Ectodermal cell (in vitro differentiated cells): ENCODE data around the gene RSRC1.

Source experiments
- H3K27ac ChIP-seq: 2 replicates; pipeline ENCODE4 v1.7.0; 2013; ENCODE audit warnings: mild to moderate bottlenecking, low read depth, low read length; ENCODE audit not compliant: insufficient read depth, poor library complexity, severe bottlenecking
- H3K27me3 ChIP-seq: 2 replicates; pipeline ENCODE4 v1.7.0; 2013; ENCODE audit warnings: mild to moderate bottlenecking, low read length; ENCODE audit not compliant: insufficient read depth, control insufficient read depth, poor library complexity, severe bottlenecking
- H3K36me3 ChIP-seq: one replicate; pipeline ENCODE4 v1.7.0; 2013; ENCODE audit warnings: low read length; ENCODE audit not compliant: control insufficient read depth, insufficient read depth
- H3K4me1 ChIP-seq: one replicate; pipeline ENCODE4 v1.7.0; 2013; ENCODE audit warnings: low read length; ENCODE audit not compliant: control insufficient read depth, insufficient read depth
- H3K4me3 ChIP-seq: 2 replicates; pipeline ENCODE4 v1.7.0; 2013; ENCODE audit warnings: low read depth, low read length, control low read depth; ENCODE audit not compliant: insufficient read depth
- H3K9me3 ChIP-seq: 2 replicates; pipeline ENCODE4 v1.7.0; 2013; ENCODE audit warnings: mild to moderate bottlenecking, low read length, moderate library complexity; ENCODE audit not compliant: control insufficient read depth
- WGBS, 2 experiments: methylation state at CpG; one replicate each; pipeline ENCODE4 v1.1.7; 2013; ENCODE audit warnings: missing lambda C conversion rate in 2 of 2; 5-methylcytosine and 5-hydroxymethylcytosine counted together

The RSRC1 gene

GRCh38 chr3:158451405-158452055, 341.6 kb downstream of the RSRC1 start:
- H3K27me3 ChIP-seq = no peaks in the 10 kb centered on the region
- no peaks in the 10 kb centered on the region for H3K4me1 ChIP-seq
- WGBS, 2 experiments = 93 to 95% methylated on average over 1 of the region's 1 CpG
- H3K4me3 ChIP-seq = no peak overlapping the region
- H3K9me3 ChIP-seq = no peaks in the 10 kb centered on the region
- no peaks in the 10 kb centered on the region for H3K36me3 ChIP-seq
- H3K27ac ChIP-seq = no peak overlapping the region

GRCh38 chr3:158452334-158452733, 342.4 kb downstream of the RSRC1 start:
- H3K27me3 ChIP-seq = no peaks in the 10 kb centered on the region
- no peaks in the 10 kb centered on the region for H3K4me1 ChIP-seq
- H3K27ac ChIP-seq = no peak overlapping the region
- no peaks in the 10 kb centered on the region for H3K36me3 ChIP-seq
- H3K4me3 ChIP-seq = no peak overlapping the region
- H3K9me3 ChIP-seq = no peaks in the 10 kb centered on the region

- Histone ChIP-seq H3K27me3 (no peaks in the 10 kb centered on the region), H3K4me1 (no peaks in the 10 kb centered on the region), H3K27ac (no peak overlapping the region), H3K9me3 (no peaks in the 10 kb centered on the region), H3K4me3 (no peak overlapping the region), H3K36me3 (no peaks in the 10 kb centered on the region)
- 93 to 97% methylated on average over 2 of the region's 2 CpGs for WGBS, 2 experiments
Observed at GRCh38 chr3:158453004-158453403, 343.1 kb downstream of the RSRC1 start.

DNA sequence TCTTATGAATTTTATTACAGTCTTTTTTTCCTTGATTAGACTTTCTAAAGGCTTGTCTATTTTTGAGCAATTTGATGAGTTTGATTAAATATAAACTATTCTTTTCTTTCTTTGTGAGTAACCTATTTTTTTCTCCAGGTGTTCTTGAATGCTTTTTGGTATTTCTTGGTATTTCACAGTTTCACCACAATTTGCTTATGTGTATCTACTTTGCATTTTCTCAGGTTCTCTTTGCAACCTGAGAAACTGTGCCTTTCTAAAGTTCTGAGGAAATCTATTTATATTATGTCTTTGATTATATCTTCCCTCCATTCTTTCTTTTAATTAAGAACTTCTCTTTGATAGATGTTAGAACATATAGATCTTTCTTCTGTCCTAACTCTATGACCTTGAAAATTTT, 344.0 kb downstream of the RSRC1 start:
- Histone ChIP-seq H3K4me1 (no peaks in the 10 kb centered on the region), H3K27ac (no peak overlapping the region), H3K9me3 (no peaks in the 10 kb centered on the region), H3K36me3 (no peaks in the 10 kb centered on the region), H3K4me3 (no peak overlapping the region), H3K27me3 (no peaks in the 10 kb centered on the region)

GRCh38 chr3:158455406-158455805, 345.5 kb downstream of the RSRC1 start:
- no peaks in the 10 kb centered on the region for H3K36me3 ChIP-seq
- H3K9me3 ChIP-seq = no peaks in the 10 kb centered on the region
- H3K4me1 ChIP-seq = no peaks in the 10 kb centered on the region
- H3K4me3 ChIP-seq = no peak overlapping the region
- no peaks in the 10 kb centered on the region for H3K27me3 ChIP-seq
- H3K27ac ChIP-seq = no peak overlapping the region
- 89 to 95% methylated on average over 5 of the region's 5 CpGs for WGBS, 2 experiments

GRCh38 chr3:158456114-158456513, 346.2 kb downstream of the RSRC1 start:
- no peaks in the 10 kb centered on the region for H3K4me1 ChIP-seq
- H3K27me3 ChIP-seq = no peaks in the 10 kb centered on the region
- no peaks in the 10 kb centered on the region for H3K9me3 ChIP-seq
- H3K27ac ChIP-seq = no peak overlapping the region
- no peak overlapping the region for H3K4me3 ChIP-seq
- 96 to 100% methylated on average over 2 to 3 of the region's 3 CpGs for WGBS, 2 experiments
- H3K36me3 ChIP-seq = no peaks in the 10 kb centered on the region

DNA sequence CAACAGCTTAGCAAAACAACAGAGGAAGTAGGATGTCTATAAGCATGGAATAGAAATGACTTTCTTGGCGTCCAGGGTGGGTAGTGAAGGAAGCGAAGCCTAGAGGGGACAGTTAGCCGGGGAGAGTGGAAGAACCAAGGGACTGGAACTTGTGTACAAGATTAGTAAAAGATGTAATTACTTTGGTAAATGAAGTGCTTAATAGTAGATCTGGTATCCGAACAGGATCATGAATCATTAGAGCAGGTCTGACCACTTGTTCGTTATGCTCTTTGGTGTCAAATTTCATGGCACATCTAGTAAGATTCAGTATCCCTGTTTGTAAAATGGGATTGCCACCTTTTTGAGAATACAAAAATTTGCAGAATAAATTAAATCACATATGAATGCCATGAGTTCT, 348.6 kb downstream of the RSRC1 start:
- H3K36me3 ChIP-seq = no peaks in the 10 kb centered on the region
- no peak overlapping the region for H3K27ac ChIP-seq
- H3K4me3 ChIP-seq = no peak overlapping the region
- no peaks in the 10 kb centered on the region for H3K27me3 ChIP-seq
- H3K9me3 ChIP-seq = no peaks in the 10 kb centered on the region
- no peaks in the 10 kb centered on the region for H3K4me1 ChIP-seq
- WGBS, 2 experiments = 87 to 91% methylated on average over 5 of the region's 5 CpGs

DNA sequence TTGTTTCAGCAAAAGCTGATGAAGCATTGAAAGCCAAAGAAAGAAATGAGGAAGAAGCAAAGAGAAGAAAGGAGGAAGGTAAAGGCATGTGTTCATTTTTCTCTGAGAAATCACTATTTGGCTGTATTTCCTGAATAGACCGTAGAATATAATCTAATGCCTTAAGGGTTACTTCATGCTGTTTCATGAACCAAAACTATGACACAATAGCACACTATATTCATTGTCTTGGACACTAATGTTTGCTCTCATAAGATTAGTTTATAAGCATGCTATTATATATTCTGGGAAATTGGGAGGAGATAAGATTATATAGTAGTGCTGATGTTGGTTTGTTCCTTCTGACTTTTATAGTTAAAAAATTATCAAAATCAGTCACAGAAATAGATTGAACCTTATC, 351.0 kb downstream of the RSRC1 start:
- WGBS, 2 experiments = 60 to 87% methylated on average over 1 of the region's 1 CpG
- Histone ChIP-seq H3K27me3 (no peaks in the 10 kb centered on the region), H3K36me3 (no peaks in the 10 kb centered on the region), H3K9me3 (no peaks in the 10 kb centered on the region), H3K27ac (no peak overlapping the region), H3K4me3 (no peak overlapping the region), H3K4me1 (no peaks in the 10 kb centered on the region)

GRCh38 chr3:158463556-158463955, 353.7 kb downstream of the RSRC1 start:
- no peaks in the 10 kb centered on the region for H3K36me3 ChIP-seq
- no peaks in the 10 kb centered on the region for H3K4me1 ChIP-seq
- H3K9me3 ChIP-seq = no peaks in the 10 kb centered on the region
- H3K4me3 ChIP-seq = no peak overlapping the region
- H3K27ac ChIP-seq = no peak overlapping the region
- WGBS, 2 experiments = 80% methylated on average over 1 of the region's 3 CpGs; no CpG with 5 or more reads in 1 of the 2 experiments
- H3K27me3 ChIP-seq = no peaks in the 10 kb centered on the region

DNA sequence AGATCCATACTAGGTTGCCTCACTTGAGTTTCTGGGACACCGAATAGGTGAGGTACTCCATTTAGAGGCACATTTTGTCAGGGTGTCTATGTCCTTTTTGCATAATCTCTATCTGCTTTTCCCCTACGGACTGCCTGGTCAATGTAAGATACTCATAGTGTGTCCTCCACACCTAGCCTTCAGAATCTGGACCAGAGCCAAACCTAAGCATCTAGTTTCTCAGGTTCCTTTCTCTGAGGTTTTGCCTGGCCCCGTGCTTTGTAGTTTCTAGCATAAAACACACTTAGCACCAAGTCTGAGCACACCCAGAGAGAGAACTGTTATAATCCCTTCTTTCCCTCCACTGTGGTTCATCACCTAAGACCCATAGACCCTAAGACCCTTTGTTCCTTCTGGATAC, 355.2 kb downstream of the RSRC1 start:
- 92 to 93% methylated on average over 3 of the region's 3 CpGs for WGBS, 2 experiments
- Histone ChIP-seq H3K36me3 (no peaks in the 10 kb centered on the region), H3K4me3 (no peak overlapping the region), H3K9me3 (no peaks in the 10 kb centered on the region), H3K27ac (no peak overlapping the region), H3K27me3 (no peaks in the 10 kb centered on the region), H3K4me1 (no peaks in the 10 kb centered on the region)
